Body of pancreas (tissue), 4 donors: ENCODE results near the gene EEF2. TPM values are rescaled to one million over a fixed set of nuclear protein-coding genes. Genes with fewer than 3 reads are reported as not detected.
"Not testable (repeated sequence)": the region's sequence is repeated elsewhere in the genome, so short reads cannot be mapped to it uniquely, and the experiment has no call there.

Source experiments
- ATAC-seq: fragments of 150-250 bp; one replicate; pipeline ENCODE4 v1.9.1; 2016
- DNase-seq, 4 donors: peaks; one replicate each; pipeline ENCODE4 v3.0.0-alpha.2; 2019
- H3K27ac ChIP-seq, 4 donors: fragments of 200-600 bp; sonication (generic); 1 replicate in 3 of 4; 2 replicates in 1 of 4; pipeline versions ENCODE4 v1.5.1 to v1.6.1; 2016 to 2019; ENCODE audit warnings: mild to moderate bottlenecking in 1 of 4, mixed read lengths in 1 of 4, moderate library complexity in 1 of 4
- H3K27me3 ChIP-seq, 2 donors: fragments of 200-600 bp; sonication (generic); one replicate each; pipeline ENCODE4 v1.6.0; 2016; ENCODE audit warnings: mild to moderate bottlenecking in 1 of 2
- H3K36me3 ChIP-seq, 2 donors: fragments of 200-600 bp; sonication (generic); replicated peaks in 1 of 2; 2 replicates each; pipeline ENCODE4 v1.5.1; 2016; ENCODE audit warnings: low read depth in 2 of 2; ENCODE audit not compliant: insufficient read depth in 1 of 2
- H3K4me1 ChIP-seq: fragments of 200-600 bp; sonication (generic); one replicate; pipeline ENCODE4 v1.6.0; 2016
- H3K4me3 ChIP-seq, 2 donors: fragments of 200-600 bp; sonication (generic); 1 replicate in 1 of 2; 2 replicates in 1 of 2; pipeline ENCODE4 v1.5.1; 2016 to 2019
- H3K9me3 ChIP-seq, 3 donors: fragments of 200-600 bp; sonication (generic); 1 replicate in 2 of 3; 2 replicates in 1 of 3; pipeline ENCODE4 v1.5.1; 2016
- POLR2A ChIP-seq, 3 donors: fragments of 450-650 bp; IDR thresholded peaks; one replicate each; pipeline ENCODE4 v1.6.1; 2016; ENCODE audit warnings: antibody characterized with exemption in 3 of 3, mild to moderate bottlenecking in 2 of 3
- WGBS, 2 donors: methylation state at CpG; one replicate each; pipeline ENCODE4 v1.1.5; 2017; 5-methylcytosine and 5-hydroxymethylcytosine counted together
- intact Hi-C: fragments of 100-400 bp; cut with DNase I; formaldehyde crosslinking; loops from one replicate; pipeline ENCODE4 v1.15.1; 2023
- total RNA-seq, 2 donors: library from RNA; depleted of rRNA; stranded (reverse); fragments of >200 nt; gene quantifications; one replicate each; pipeline ENCODE4 v1.1.0, GENCODE V29; 2016
- TF ChIP-seq, protein P1 (sequence below), 7 experiments: fragments of 450-650 bp in 4 of 7; fragments of 200-600 bp in 3 of 7; sonication (generic) in 3 of 7; IDR thresholded peaks; one replicate each; pipeline ENCODE4 v1.5.1; 2016 to 2019; ENCODE audit warnings: antibody characterized with exemption in 7 of 7

EEF2 gene
- total RNA-seq, 2 donors from 2014 or later, result 1,656 to 1,704 TPM

GRCh38 chr19:3969435-3970312, 15.6 kb downstream of the EEF2 start:
- intact Hi-C loops, result no loop called here
- Histone ChIP-seq H3K4me1 (peaks cover 61% of the 10 kb centered on the region), H3K36me3 (no peaks in the 10 kb centered on the region), H3K9me3 (no peaks in the 10 kb centered on the region), H3K4me3 (peak overlapping the region in 1 of 2 donors; percentile 78), H3K27me3 (no peaks in the 10 kb centered on the region), H3K27ac (peak overlapping the region; percentile 82 to 94 (median 92))
- WGBS, 2 donors, result 30 to 38% methylated on average over 19 to 23 of the region's 23 CpGs
- DNase-seq, result peak in 1 of 4 donors; percentile 50
- no peak for ATAC-seq
- TF ChIP-seq POLR2A (IDR thresholded peaks at IDR 0.05), result no peak
- TF ChIP-seq, protein P1, sequence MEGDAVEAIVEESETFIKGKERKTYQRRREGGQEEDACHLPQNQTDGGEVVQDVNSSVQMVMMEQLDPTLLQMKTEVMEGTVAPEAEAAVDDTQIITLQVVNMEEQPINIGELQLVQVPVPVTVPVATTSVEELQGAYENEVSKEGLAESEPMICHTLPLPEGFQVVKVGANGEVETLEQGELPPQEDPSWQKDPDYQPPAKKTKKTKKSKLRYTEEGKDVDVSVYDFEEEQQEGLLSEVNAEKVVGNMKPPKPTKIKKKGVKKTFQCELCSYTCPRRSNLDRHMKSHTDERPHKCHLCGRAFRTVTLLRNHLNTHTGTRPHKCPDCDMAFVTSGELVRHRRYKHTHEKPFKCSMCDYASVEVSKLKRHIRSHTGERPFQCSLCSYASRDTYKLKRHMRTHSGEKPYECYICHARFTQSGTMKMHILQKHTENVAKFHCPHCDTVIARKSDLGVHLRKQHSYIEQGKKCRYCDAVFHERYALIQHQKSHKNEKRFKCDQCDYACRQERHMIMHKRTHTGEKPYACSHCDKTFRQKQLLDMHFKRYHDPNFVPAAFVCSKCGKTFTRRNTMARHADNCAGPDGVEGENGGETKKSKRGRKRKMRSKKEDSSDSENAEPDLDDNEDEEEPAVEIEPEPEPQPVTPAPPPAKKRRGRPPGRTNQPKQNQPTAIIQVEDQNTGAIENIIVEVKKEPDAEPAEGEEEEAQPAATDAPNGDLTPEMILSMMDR (IDR thresholded peaks at IDR 0.05), result no peak

- H3K27ac ChIP-seq, result peak overlapping the region; percentile 82 to 94 (median 92)
- DNase-seq, result peak; percentile 81 to 91 (median 86)
- no peak overlapping the region for H3K4me3 ChIP-seq
- intact Hi-C loops, result no loop called here
- TF ChIP-seq, protein P1 (IDR thresholded peaks at IDR 0.05), result peak in 1 of 7 experiments; percentile 2
- TF ChIP-seq POLR2A (IDR thresholded peaks at IDR 0.05), result peak; percentile 21 to 39 (median 33)
- H3K27me3 ChIP-seq, result no peaks in the 10 kb centered on the region
- no peaks in the 10 kb centered on the region for H3K9me3 ChIP-seq
- peaks cover 3 to 6% of the 10 kb centered on the region in 2 donors for H3K36me3 ChIP-seq
- 36 to 41% methylated on average over 9 of the region's 9 CpGs for WGBS, 2 donors
- peak; percentile 66 for ATAC-seq
- peaks cover 61% of the 10 kb centered on the region for H3K4me1 ChIP-seq
These were observed 16.5 kb downstream of the EEF2 start for GRCh38 chr19:3968556-3969434.

GRCh38 chr19:3967983-3968382, 17.3 kb downstream of the EEF2 start:
- Histone ChIP-seq H3K36me3 (peaks cover 9 to 14% of the 10 kb centered on the region in 2 donors), H3K27ac (peak overlapping the region; percentile 82 to 94 (median 92)), H3K4me1 (peaks cover 61% of the 10 kb centered on the region)
- H3K27me3 ChIP-seq, DNase-seq, H3K4me3 ChIP-seq, intact Hi-C loops, ATAC-seq, H3K9me3 ChIP-seq: not testable (repeated sequence)
- WGBS, 2 donors, result 87 to 92% methylated on average over 12 of the region's 12 CpGs

DNA sequence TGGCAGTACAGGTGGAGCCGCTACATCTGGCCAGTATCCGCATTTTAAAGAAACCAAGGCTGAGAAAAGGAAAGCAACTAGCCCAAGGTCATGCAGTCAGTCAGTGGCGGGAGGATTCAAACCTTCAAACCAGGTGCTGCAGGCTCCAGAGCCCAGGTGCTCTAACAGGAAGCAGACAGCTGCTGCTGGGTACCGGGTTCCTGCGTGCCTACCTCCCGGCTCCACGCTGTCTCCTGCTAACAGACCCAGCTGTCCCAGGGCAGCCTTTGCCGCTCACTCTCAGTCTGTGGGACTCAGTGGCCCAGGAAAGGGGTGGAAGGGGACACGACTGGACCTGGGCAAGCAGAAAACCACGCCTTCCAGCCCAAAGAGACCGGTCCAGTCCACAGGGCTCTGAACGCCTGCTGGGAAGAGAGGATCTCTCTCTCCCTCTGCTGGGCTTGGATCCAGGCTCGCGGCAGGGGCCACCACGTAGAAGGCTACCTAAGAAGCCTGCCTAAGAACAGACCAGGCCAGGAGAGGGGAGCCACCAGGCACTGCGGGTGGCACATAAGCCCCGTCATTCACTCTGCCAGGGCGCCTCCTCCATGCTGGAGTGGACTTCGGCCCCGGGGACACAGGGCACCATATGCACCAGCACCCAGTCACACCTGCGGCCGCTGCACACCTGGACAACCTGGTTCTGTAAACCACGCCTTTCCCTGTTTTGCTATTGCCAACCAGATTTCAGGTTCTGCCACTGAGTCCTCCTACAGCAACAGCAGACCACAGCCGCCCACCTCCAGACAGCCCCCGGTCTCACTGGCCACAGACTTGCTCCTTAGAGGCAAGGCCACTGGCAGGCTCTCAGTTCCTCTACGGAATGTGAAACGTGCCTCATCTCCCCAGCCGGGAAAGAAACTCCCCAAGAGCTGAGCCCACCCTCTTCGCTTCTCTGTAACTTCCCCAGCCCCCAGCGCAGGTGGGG, 18.9 kb downstream of the EEF2 start:
- no peak overlapping the region for H3K4me3 ChIP-seq
- peak overlapping the region; percentile 82 to 94 (median 92) for H3K27ac ChIP-seq
- peak in 1 of 3 donors; percentile 19 for TF ChIP-seq POLR2A (IDR thresholded peaks at IDR 0.05)
- TF ChIP-seq, protein P1 (IDR thresholded peaks at IDR 0.05), result no peak
- intact Hi-C loops, result no loop called here
- no peaks in the 10 kb centered on the region for H3K9me3 ChIP-seq
- peaks cover 53% of the 10 kb centered on the region for H3K4me1 ChIP-seq
- WGBS, 2 donors, result 42 to 45% methylated on average over 20 to 30 of the region's 30 CpGs
- DNase-seq, result peak; percentile 83 to 91 (median 89)
- peaks cover 17 to 21% of the 10 kb centered on the region in 2 donors for H3K36me3 ChIP-seq
- H3K27me3 ChIP-seq, result no peaks in the 10 kb centered on the region
- ATAC-seq, result peak; percentile 38
